HG02885 (cell line): ENCODE measurements around the gene PAOX.
"Not testable (repeated sequence)": the region's sequence is repeated elsewhere in the genome, so short reads cannot be mapped to it uniquely, and the experiment has no call there.

ENCODE experiments used
- ATAC-seq: cut with Tn5 transposase; IDR thresholded peaks from one replicate; pipeline ENCODE4 v1.9.1; 2021; ENCODE audit warnings: mild to moderate bottlenecking; ENCODE audit not compliant: unreplicated experiment, poor library complexity

The PAOX gene

DNA sequence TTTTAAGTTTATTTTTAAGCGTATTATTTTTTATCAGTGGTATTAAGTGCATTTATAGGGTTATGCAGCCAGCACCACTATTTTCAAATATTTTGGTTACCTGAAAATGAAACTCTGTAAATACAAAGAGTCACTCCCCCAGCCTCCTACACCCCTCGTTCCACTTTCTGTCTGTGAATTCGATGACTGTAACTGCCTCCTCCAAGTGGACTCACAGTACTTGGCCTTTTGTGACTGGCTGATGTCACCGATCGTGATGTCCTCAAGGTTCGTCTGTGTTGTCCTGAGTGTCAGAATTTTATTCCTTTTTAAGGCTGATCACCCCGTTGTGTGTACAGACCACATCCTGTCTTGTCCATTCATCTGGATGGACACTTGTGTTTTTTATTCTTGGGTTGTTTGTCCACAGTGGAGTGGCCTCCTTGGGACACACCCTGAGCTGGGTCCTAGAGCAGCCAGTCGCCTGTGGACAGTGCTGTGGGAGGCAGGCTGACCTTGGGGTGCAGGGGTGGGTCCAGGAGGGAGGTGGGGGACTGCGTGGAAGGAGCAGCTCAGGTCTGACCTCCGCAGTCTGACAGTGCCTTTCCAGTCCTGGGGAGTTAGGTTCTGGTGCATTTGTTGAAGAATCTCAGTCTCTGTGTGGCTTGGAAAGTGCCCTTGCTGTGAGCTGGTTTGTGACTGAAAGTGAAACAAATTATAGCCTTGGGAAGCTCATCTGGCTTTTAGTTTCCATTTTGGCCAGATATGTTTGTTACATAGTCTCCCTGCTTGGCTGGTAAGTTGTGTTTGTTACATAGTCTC lies 21.8 kb downstream of the PAOX start:
- ATAC-seq: peak; percentile 77

- peak; percentile 8 for ATAC-seq
These were observed 22.4 kb downstream of the PAOX start for GRCh38 chr10:133401500-133401899.

- ATAC-seq: no peak
These were observed 23.1 kb downstream of the PAOX start for GRCh38 chr10:133401981-133402725.

DNA sequence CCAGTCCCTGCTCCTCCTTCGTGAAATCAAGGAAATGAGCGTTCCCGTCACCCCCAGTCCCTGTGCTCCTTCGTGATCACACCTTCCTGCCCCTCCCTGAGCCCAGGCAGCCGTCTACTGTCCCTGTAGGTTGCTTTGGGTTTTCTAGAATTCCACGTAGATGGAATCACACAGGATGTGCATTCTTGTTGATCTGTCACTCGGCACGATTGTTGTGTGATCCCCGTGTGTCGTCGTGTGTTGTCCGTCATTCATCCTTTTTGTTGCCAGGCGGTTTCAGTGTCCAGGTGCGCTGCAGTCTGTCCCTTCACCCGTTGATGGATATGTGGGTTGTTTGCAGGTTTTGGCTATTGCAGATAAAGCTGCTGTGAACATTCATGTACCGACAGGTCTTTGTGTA lies 24.3 kb downstream of the PAOX start:
- no peak for ATAC-seq

- ATAC-seq: no peak
These were observed 24.7 kb downstream of the PAOX start for GRCh38 chr10:133403784-133404183.

- ATAC-seq: no peak
These were observed 26.2 kb downstream of the PAOX start for GRCh38 chr10:133405272-133405671.

DNA sequence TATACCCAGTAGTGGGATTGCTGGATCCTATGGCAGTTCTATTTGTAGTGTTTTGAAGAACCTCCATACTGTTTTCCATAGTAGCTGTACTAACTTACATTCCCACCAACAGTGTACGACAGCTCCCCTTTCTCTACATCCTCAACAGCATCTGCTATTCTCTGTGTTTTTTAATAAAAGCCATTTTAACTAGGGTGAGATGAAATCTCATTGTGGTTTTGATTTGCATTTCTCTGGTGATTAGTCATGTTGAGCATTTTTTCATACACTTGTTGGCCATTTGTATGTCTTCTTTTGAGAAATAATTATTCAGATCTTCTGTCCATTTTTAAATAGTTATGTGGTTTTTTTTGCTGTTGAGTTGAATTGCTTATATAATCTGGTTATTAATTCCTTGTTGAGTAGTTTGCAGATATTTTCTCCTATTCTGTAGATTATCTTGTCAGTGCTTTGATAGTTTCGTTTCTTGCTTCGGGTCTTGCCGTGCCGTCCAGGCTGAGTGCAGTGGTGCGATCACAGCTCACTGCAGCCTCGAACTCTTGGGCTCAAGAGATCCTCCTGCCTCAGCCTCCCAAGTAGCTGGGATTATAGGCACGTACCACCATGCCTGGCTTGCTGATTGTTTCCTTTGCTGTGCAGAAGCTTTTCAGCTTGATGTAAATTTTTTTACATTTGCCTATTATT lies 26.9 kb downstream of the PAOX start:
- no peak for ATAC-seq

DNA sequence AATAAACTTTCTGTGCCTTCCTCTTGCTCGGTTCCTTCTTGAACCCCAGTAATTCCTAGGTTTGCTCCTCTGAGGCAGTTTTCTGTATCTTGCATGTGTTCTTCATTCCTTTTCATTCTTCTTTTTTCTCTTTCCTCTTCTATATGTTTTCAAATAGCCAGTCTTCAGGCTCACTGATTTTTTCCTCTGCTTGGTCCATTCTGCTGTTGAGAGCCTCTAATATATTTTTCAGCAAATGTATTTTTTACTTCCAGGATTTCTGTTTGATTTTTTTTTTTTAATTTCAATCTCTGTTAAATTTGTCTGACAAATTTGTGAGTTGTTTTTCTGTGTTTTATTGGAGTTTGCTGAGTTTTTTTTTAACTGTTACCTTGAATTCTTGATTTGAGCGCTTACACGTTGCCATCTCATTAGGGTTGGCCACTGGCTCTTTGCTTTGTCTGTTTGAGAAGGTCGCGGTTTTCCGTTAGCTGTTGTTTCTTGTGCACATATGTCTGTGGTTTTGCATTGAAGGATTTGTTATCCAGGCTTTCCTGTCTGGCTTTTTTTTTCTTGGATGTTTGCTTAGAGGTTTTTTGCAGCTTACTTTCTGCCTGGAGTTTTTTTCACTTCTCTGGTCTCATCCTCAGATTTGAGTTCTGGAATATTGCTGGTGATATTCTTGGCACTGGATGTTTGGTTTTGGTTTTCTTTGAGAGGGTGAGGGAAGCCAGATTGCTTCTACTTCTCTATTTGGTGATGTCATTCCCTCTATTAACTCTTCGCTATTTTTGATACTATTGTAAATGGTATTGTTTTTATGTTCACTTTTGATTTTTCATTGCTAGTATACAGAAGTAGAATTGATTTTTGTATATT lies 32.7 kb downstream of the PAOX start:
- no peak for ATAC-seq

- ATAC-seq: no peak
These were observed 33.3 kb downstream of the PAOX start for GRCh38 chr10:133412381-133412711.

DNA sequence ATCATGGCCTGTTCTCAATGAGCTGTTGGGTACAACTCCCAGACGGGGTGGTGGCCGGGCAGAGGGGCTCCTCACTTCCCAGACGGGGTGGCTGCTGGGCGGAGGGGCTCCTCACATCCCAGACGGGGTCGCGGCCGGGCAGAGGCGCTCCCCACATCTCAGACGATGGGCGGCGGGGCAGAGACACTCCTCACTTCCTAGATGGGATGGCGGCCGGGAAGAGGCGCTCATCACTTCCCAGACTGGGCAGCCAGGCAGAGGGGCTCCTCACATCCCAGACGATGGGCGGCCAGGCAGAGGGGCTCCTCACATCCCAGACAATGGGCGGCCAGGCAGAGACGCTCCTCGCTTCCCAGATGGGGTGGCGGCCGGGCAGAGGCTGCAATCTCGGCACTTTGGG lies 35.3 kb downstream of the PAOX start:
- not testable (repeated sequence) for ATAC-seq

- ATAC-seq: no peak
These were observed 36.7 kb downstream of the PAOX start for GRCh38 chr10:133415752-133416151.

DNA sequence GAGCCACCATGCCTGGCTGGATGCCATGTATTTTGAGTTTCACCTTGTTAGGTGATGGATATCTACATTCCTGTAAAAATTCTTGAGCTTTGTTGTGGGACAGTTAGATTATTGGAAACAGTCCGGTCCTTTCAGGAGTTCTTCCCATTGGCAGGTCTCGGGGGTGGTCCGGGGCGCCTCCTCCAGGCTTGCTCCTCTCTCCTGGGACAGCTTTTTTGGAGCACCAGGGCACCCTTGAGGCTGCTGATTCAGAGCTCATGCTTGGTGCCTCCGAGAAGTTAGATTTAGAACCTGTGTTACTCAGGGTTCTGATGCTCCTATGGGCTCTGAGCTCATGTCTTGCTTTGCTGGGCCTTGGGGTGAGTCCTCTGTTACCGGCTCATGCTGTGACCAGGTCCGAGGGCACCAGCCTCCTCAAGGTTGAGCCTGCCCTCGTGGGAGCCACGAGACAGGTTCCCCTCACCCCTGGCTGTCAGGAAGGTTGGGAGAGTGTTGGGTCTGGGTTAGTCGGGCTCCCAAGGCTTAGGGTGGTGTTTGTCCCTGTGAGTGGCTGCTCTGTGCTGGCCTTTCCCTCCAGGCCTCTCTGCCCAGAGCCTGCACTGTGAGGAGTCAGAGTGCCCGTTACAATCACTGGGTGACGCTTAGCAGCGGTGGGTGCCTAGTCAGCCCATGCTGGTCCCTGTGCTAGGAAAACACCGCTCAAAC lies 39.4 kb downstream of the PAOX start:
- ATAC-seq: no peak

DNA sequence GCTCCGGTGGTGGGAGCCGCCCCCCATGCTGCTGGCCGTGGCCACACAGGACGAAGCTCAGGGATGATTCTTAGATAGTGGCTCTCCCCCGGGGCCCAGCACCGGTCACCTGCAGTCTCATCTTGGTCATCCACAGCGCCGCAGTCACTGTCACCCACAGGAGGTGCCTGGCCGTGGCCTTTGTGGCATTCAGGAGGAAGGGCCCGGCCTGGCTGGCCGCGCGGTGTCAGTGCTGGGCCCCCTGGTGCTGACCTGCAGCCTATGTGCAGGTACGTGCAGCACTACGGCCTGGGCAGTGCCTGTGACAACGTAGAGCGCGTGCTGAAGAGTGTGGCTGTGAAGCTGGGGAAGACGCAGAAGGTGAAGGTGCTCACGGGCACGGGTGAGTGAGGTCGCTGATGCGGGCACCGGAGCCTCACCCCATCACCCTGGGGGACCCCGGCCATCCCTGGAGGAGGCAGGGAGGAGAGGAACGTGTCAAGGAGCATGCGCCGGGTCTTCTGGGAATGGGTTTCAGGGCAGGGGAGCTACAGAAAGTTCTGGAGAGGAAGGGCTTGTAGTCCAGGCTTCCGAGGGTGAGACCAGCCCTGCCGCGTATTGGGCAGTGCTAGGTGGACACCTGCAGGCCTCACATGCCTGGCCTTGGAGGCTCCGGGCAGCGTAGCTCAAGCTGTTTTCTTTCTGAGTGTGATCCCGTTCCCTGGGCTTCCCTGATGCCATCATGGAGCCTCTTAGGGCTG lies 40.3 kb downstream of the PAOX start:
- ATAC-seq: no peak

GRCh38 chr10:133420028-133420427 lies 41.0 kb downstream of the PAOX start:
- no peak for ATAC-seq

- no peak for ATAC-seq
These were observed 41.5 kb downstream of the PAOX start for GRCh38 chr10:133420579-133420978.

- ATAC-seq: no peak
These were observed 42.5 kb downstream of the PAOX start for GRCh38 chr10:133421336-133422222.

DNA sequence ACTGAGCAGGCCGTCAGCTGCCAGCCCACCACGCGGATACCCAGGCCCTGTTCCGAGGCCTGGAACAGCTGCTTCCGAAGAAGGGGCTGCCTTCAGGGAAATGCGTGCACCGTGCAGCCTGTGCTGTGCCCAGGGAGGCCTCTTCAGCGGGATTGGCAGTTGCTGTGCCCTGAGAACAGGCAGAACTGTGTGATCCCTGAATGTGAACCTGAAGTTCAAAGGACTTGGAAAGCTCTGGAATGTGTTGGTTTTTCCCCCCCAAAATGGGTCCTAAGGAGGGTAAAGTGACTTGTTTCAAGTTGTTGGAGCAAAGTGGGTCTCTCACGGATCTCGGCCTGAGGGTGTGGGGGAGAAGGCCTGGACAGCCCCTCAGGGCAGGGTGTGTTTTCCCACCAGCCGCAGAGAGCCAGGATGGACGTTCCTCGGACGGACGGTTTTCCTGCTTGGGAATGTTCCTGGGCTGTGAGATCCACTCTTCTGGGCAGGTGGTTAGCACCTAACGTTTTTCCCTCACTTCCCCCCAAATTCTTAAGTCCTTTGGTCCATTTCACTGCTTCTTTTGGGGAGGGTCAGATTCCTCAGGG lies 43.3 kb downstream of the PAOX start:
- no peak for ATAC-seq
